Vagina (tissue), 2 donors: ENCODE results near the gene CKB.

Source experiments
- POLR2A ChIP-seq, 2 donors: fragments of 450-650 bp; IDR thresholded peaks; one replicate each; pipeline ENCODE4 v1.6.1; 2017; ENCODE audit warnings: antibody characterized with exemption in 2 of 2, mild to moderate bottlenecking in 2 of 2, moderate library complexity in 2 of 2
- POLR2AphosphoS5 ChIP-seq, 2 donors: sonication (generic); formaldehyde crosslinking; IDR thresholded peaks; one replicate each; pipeline ENCODE4 v1.9.0; 2017; ENCODE audit warnings: antibody characterized with exemption in 2 of 2, mild to moderate bottlenecking in 2 of 2, low read depth in 1 of 2; ENCODE audit not compliant: insufficient read depth in 1 of 2
- TF ChIP-seq, protein P1 (sequence below), 3 experiments: fragments of 450-650 bp in 2 of 3; fragments of 200-600 bp in 1 of 3; sonication (generic) in 1 of 3; IDR thresholded peaks; one replicate each; pipeline ENCODE4 v1.5.1; 2017 to 2019; ENCODE audit warnings: antibody characterized with exemption in 3 of 3, mild to moderate bottlenecking in 2 of 3, moderate library complexity in 2 of 3

DNA sequence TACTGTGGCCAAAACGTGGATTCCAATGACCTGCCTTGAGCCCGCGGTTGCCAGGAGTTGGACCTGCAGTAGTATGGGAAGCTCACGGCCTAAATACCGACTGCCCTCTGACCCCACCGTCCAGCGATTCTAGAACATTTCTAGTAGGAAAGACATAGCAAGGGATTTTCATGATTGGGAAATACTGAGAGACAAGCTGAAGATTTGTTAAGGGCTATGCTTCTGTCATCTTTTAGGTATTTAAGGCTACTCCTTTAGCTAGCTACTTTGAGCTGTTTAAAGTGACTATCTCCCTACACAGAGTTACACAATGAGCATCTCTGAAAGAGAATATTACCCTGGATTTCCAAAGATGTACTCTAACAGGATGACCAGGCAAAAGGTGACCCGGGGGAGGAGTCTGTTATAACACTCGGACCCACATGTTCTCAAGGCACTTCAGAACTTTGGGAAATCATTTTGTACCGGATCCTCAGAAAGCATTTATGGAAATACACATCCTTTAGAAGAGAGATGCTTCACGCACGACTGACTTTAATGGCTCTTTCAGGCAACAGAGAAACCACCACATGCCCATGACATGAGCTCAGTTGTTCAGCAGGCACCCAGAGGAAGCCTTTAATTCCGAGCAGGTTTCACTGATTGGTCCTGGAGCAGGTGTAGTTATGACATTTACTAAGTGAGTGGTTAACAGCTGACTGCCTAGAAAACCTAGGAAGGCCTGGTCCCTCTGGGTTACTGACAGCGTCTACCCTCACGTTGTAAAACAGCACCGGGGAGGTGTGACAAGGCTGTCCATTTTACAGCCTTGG is 35.6 kb upstream of the CKB start:
- TF ChIP-seq, protein P1, sequence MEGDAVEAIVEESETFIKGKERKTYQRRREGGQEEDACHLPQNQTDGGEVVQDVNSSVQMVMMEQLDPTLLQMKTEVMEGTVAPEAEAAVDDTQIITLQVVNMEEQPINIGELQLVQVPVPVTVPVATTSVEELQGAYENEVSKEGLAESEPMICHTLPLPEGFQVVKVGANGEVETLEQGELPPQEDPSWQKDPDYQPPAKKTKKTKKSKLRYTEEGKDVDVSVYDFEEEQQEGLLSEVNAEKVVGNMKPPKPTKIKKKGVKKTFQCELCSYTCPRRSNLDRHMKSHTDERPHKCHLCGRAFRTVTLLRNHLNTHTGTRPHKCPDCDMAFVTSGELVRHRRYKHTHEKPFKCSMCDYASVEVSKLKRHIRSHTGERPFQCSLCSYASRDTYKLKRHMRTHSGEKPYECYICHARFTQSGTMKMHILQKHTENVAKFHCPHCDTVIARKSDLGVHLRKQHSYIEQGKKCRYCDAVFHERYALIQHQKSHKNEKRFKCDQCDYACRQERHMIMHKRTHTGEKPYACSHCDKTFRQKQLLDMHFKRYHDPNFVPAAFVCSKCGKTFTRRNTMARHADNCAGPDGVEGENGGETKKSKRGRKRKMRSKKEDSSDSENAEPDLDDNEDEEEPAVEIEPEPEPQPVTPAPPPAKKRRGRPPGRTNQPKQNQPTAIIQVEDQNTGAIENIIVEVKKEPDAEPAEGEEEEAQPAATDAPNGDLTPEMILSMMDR (IDR thresholded peaks at IDR 0.05) = no peak
- TF ChIP-seq POLR2AphosphoS5 (IDR thresholded peaks at IDR 0.05; ENCODE audit: insufficient read depth in 1 of 2, low read depth in 1 of 2) = peak in 1 of 2 donors; percentile 8
- no peak for TF ChIP-seq POLR2A (IDR thresholded peaks at IDR 0.05)
